Breast epithelium (tissue), 4 donors: ENCODE measurements around the gene HOXD4. TPM values are rescaled to one million over a fixed set of nuclear protein-coding genes. Genes with fewer than 3 reads are reported as not detected.

ENCODE experiments used
- DNase-seq, 2 donors: peaks; one replicate each; pipeline ENCODE4 v3.0.0-alpha.2; 2019; ENCODE audit warnings: low spot score in 2 of 2
- H3K27ac ChIP-seq, 2 donors: fragments of 200-600 bp; sonication (generic) in 1 of 2; one replicate each; pipeline ENCODE4 v1.5.1; 2016 to 2019; ENCODE audit warnings: mild to moderate bottlenecking in 1 of 2
- H3K27me3 ChIP-seq, 2 donors: fragments of 200-600 bp; sonication (generic) in 1 of 2; one replicate each; pipeline versions ENCODE4 v1.5.1 to v1.6.0; 2017 to 2019; ENCODE audit warnings: control low read depth in 1 of 2, mild to moderate bottlenecking in 1 of 2
- H3K36me3 ChIP-seq: fragments of 200-600 bp; one replicate; pipeline ENCODE4 v1.5.1; 2019
- H3K4me1 ChIP-seq, 2 donors: fragments of 200-600 bp; sonication (generic); one replicate each; pipeline ENCODE4 v1.5.1; 2016 to 2019; ENCODE audit warnings: control low read depth in 1 of 2
- H3K4me3 ChIP-seq, 3 donors: fragments of 200-600 bp; sonication (generic); 1 replicate in 2 of 3; 2 replicates in 1 of 3; pipeline ENCODE4 v1.5.1; 2016 to 2019; ENCODE audit warnings: mild to moderate bottlenecking in 3 of 3, moderate library complexity in 2 of 3
- H3K9me3 ChIP-seq, 2 donors: fragments of 200-600 bp; sonication (generic) in 1 of 2; one replicate each; pipeline ENCODE4 v1.5.1; 2016 to 2019; ENCODE audit warnings: control low read depth in 1 of 2
- CTCF ChIP-seq, 3 donors: fragments of 450-650 bp; IDR thresholded peaks; one replicate each; pipeline ENCODE4 v1.5.1; 2016 to 2017; ENCODE audit warnings: antibody characterized with exemption in 3 of 3, mild to moderate bottlenecking in 3 of 3, moderate library complexity in 3 of 3
- POLR2A ChIP-seq: fragments of 450-650 bp; IDR thresholded peaks from one replicate; pipeline ENCODE4 v1.6.1; 2016; ENCODE audit warnings: antibody characterized with exemption, mild to moderate bottlenecking, moderate library complexity
- POLR2AphosphoS5 ChIP-seq, 3 donors: sonication (generic); formaldehyde crosslinking; IDR thresholded peaks; one replicate each; pipeline ENCODE4 v1.6.1; 2017; ENCODE audit warnings: antibody characterized with exemption in 3 of 3
- intact Hi-C: fragments of 100-400 bp; cut with DNase I; formaldehyde crosslinking; loops from one replicate; pipeline ENCODE4 v1.15.1; 2023; ENCODE audit warnings: low total_unique reads
- total RNA-seq, 3 donors: library from RNA; depleted of rRNA; stranded (reverse); fragments of >200 nt; gene quantifications; one replicate each; pipeline ENCODE4 v1.1.0, GENCODE V29; 2016

The HOXD4 gene
- total RNA-seq, 3 donors from 2014 or later = 1.9 to 5.8 (median 5.6) TPM

DNA sequence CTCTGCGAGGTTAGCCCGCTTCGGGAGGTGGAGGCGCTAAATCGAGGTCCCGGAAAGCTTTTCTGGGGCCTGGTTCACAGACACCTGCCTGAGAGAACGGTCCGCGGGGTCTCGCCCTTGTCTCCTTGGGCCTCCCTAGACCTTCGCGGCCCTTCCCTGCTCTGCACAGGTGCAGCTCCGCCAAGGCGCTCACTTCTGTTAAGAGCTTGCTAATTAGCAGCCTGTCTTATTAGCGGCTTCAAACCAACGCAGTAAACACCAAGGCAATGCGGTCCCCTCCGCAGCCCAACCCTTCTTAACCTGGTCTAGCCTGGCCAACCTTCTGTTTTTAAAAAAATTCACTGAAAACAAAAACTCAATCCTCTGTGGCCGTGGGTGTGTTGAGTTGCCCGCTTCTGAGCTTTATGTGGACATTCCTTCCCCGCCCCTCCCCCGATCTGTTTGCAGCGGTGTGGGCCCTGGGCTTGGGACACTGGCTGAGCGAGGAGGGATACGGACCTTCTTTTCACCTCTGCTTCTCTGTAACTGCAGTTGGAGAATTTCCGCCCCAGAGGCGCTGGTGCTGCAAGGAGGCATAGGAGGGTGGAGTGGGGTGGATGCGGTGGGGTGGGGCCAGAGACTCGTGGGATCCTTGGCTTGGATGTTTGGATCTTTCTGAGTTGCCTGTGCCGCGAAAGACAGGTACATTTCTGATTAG lies 3.4 kb upstream of the HOXD4 start:
- Histone ChIP-seq H3K27ac (no peak overlapping the region), H3K36me3 (no peaks in the 10 kb centered on the region), H3K27me3 (peaks cover 4 to 90% of the 10 kb centered on the region in 2 donors), H3K4me1 (no peaks in the 10 kb centered on the region), H3K9me3 (no peaks in the 10 kb centered on the region), H3K4me3 (no peak overlapping the region)
- TF ChIP-seq POLR2A (no peak), POLR2AphosphoS5 (IDR thresholded peaks at IDR 0.05) (no peak), CTCF (IDR thresholded peaks at IDR 0.05) (no peak)
- intact Hi-C loops = no loop called here
- no peak for DNase-seq

- no peak overlapping the region for H3K27ac ChIP-seq
- no peak overlapping the region for H3K4me3 ChIP-seq
- H3K27me3 ChIP-seq = peaks cover 4 to 86% of the 10 kb centered on the region in 2 donors
- intact Hi-C loops = no loop called here
- H3K9me3 ChIP-seq = no peaks in the 10 kb centered on the region
- no peaks in the 10 kb centered on the region for H3K36me3 ChIP-seq
- H3K4me1 ChIP-seq = no peaks in the 10 kb centered on the region
- no peak for TF ChIP-seq CTCF (IDR thresholded peaks at IDR 0.05)
- no peak for DNase-seq
These were observed 2.5 kb upstream of the HOXD4 start for GRCh38 chr2:176148751-176149421.

DNA sequence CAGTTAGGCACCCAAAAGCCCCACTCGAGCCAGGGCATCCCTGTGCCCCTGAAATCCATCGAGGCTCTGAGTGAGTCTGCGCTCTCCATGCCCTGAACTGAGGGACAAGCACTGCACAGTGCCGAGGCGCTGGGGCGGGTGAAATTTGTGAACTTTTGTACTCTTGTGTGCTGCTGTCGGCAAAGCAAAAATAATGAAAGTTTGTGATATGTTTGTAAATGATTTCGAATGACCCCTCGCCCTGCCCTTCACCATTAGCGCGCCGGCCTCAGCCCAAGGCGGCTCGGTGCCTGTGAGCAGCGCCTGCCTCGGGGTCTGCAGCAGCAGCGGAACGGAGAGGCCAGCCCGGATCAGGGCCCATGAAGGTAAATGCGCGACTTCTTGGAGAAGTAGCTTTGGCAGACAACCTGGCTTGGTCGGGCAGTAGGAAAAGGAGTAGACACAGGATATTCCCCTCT lies 1.8 kb upstream of the HOXD4 start:
- Histone ChIP-seq H3K27ac (no peak overlapping the region), H3K4me3 (no peak overlapping the region), H3K4me1 (no peaks in the 10 kb centered on the region), H3K27me3 (peaks cover 4 to 85% of the 10 kb centered on the region in 2 donors), H3K36me3 (no peaks in the 10 kb centered on the region), H3K9me3 (no peaks in the 10 kb centered on the region)
- intact Hi-C loops = no loop called here
- no peak for DNase-seq
- no peak for TF ChIP-seq CTCF (IDR thresholded peaks at IDR 0.05)
- no peak for TF ChIP-seq POLR2A
- TF ChIP-seq POLR2AphosphoS5 (IDR thresholded peaks at IDR 0.05) = no peak

- intact Hi-C loops = loop anchor here (10.0 kb wide), 1 partner anchor 395 kb away; no protein-coding TSS in a partner anchor
- no peak for DNase-seq
- H3K27me3 ChIP-seq = peaks cover 4 to 83% of the 10 kb centered on the region in 2 donors
- no peaks in the 10 kb centered on the region for H3K4me1 ChIP-seq
- no peak overlapping the region for H3K4me3 ChIP-seq
- H3K27ac ChIP-seq = no peak overlapping the region
- TF ChIP-seq POLR2A (no peak), CTCF (IDR thresholded peaks at IDR 0.05) (no peak), POLR2AphosphoS5 (IDR thresholded peaks at IDR 0.05) (no peak)
- no peaks in the 10 kb centered on the region for H3K9me3 ChIP-seq
- H3K36me3 ChIP-seq = no peaks in the 10 kb centered on the region
These were observed 1.3 kb upstream of the HOXD4 start for GRCh38 chr2:176149939-176150583.
